SK-MEL-5 (cell line): Measurements from ENCODE around the gene DYRK2. TPM values are rescaled to one million over a fixed set of nuclear protein-coding genes. Genes with fewer than 3 reads are reported as not detected.

Source experiments
- DNase-seq: peaks from one replicate; pipeline ENCODE4 v3.0.0-alpha.2; 2016; ENCODE audit warnings: low read depth, low spot score
- in situ Hi-C: cut with HindIII; loops from 2 replicates; pipeline ENCODE4 v1.10.0; 2016; ENCODE audit warnings: low sequenced_read_pairs, high pct_unique_total_duplicates, low pct_unique_long_range_greater_than_20kb
- total RNA-seq: library from RNA; depleted of rRNA; stranded (reverse); fragments of >200 nt; shearing (Covaris generic); gene quantifications from 2 replicates; pipeline ENCODE4 v1.2.3, GENCODE V29; 2014

Gene DYRK2
- total RNA-seq, 1 experiment from 2014 or later: 28.8 TPM

- in situ Hi-C loops: no loop called here
- DNase-seq: no peak
These were observed 10.8 kb upstream of the DYRK2 start for GRCh38 chr12:67637718-67638117.

GRCh38 chr12:67638694-67639093 lies 9.9 kb upstream of the DYRK2 start:
- DNase-seq: no peak
- in situ Hi-C loops: no loop called here

GRCh38 chr12:67640863-67641262 lies 7.7 kb upstream of the DYRK2 start:
- no peak for DNase-seq
- in situ Hi-C loops: no loop called here

- no peak for DNase-seq
- in situ Hi-C loops: no loop called here
These were observed 3.4 kb upstream of the DYRK2 start for GRCh38 chr12:67645126-67645525.

GRCh38 chr12:67645601-67646000 lies 2.9 kb upstream of the DYRK2 start:
- in situ Hi-C loops: no loop called here
- DNase-seq: no peak

- DNase-seq: no peak
- in situ Hi-C loops: no loop called here
These were observed 1.8 kb upstream of the DYRK2 start for GRCh38 chr12:67646775-67647174.

- in situ Hi-C loops: no loop called here
- DNase-seq: peak; percentile 55
These were observed 1.3 kb upstream of the DYRK2 start for GRCh38 chr12:67647181-67647798.

GRCh38 chr12:67647799-67648520 lies 585 bp upstream of the DYRK2 start:
- peak; percentile 91 for DNase-seq

GRCh38 chr12:67649261-67649569 lies 670 bp downstream of the DYRK2 start:
- in situ Hi-C loops: no loop called here
- no peak for DNase-seq

More at GRCh38 chr12:67647799-67648520, 585 bp upstream of the DYRK2 start:
- in situ Hi-C loops: no loop called here

GRCh38 chr12:67649570-67650387 lies 1.2 kb downstream of the DYRK2 start:
- no peak for DNase-seq
- in situ Hi-C loops: no loop called here

GRCh38 chr12:67650388-67651131 lies 2.0 kb downstream of the DYRK2 start:
- no peak for DNase-seq
- in situ Hi-C loops: no loop called here

GRCh38 chr12:67651132-67651695 lies 2.7 kb downstream of the DYRK2 start:
- in situ Hi-C loops: no loop called here
- DNase-seq: peak; percentile 57

- in situ Hi-C loops: no loop called here
- no peak for DNase-seq
These were observed 7.3 kb downstream of the DYRK2 start for GRCh38 chr12:67655829-67656228.

- DNase-seq: no peak
- in situ Hi-C loops: no loop called here
These were observed 7.7 kb downstream of the DYRK2 start for GRCh38 chr12:67656251-67656650.

- DNase-seq: no peak
- in situ Hi-C loops: no loop called here
These were observed 9.9 kb downstream of the DYRK2 start for GRCh38 chr12:67658486-67658885.

- no peak for DNase-seq
- in situ Hi-C loops: no loop called here
These were observed 10.7 kb downstream of the DYRK2 start for GRCh38 chr12:67659292-67659691.

- peak; percentile 85 for DNase-seq
- in situ Hi-C loops: no loop called here
These were observed 12.9 kb downstream of the DYRK2 start for GRCh38 chr12:67661311-67662021.
